ENCODE data around the gene ABCG8. TPM values are rescaled to one million over a fixed set of nuclear protein-coding genes. Genes with fewer than 3 reads are reported as not detected.
"Not testable (repeated sequence)": the region's sequence is repeated elsewhere in the genome, so short reads cannot be mapped to it uniquely, and the experiment has no call there.

The ABCG8 gene
- total RNA-seq, 1 experiment from 2014 or later = 0.04 TPM

DNA sequence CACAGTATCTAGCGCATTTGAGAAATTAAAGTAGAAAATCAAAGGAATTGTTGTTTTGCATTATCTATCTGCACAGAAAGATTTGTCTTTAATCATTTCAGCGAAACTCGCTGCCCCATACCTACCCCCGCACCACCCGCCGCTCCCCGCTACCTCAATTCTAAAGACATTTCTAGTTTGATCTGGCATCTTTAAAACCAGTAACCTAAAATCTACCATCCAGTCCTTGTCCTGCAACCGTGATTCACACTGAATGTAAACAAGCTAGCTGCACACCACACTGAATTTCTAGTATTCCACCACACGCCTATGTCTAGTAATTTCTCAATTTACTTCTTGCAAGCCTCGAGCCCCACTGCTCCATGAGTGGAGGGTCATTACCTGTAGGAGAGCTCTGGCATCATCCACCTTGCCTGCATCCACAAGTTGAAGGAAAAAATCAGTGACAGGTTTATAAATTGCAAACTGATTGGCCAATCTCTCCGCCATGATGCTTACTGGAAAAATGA, 60.1 kb downstream of the ABCG8 start:
- Histone ChIP-seq H3K4me3 (no peak overlapping the region), H3K27ac (no peak overlapping the region), H3K27me3 (no peaks in the 10 kb centered on the region), H3K4me1 (no peaks in the 10 kb centered on the region), H3K9me3 (replicated peaks) (no peaks in the 10 kb centered on the region), H3K36me3 (peaks cover 90% of the 10 kb centered on the region)
- DNase-seq = no peak

DNA sequence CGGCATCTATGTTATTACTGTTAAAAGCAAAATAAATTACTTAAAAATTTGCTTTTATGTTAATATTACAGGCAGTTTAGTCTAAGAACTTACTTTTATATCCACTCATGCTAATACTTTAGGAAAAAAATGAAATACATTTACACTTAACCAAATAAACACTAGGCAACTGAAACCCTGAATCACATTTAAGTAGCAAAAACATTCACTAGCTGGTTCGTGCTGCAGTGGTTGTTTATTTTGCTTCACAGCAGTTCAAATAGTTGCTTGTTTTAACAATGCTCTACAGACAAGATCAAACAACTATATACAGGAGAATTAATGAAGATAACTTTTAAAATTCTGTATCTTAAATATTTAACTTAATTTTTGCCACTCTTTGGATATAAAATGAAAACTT, 60.8 kb downstream of the ABCG8 start:
- Histone ChIP-seq H3K4me3 (no peak overlapping the region), H3K9me3 (replicated peaks) (no peaks in the 10 kb centered on the region), H3K4me1 (no peaks in the 10 kb centered on the region), H3K27ac (no peak overlapping the region), H3K27me3 (no peaks in the 10 kb centered on the region), H3K36me3 (peaks cover 88% of the 10 kb centered on the region)
- no peak for DNase-seq

DNA sequence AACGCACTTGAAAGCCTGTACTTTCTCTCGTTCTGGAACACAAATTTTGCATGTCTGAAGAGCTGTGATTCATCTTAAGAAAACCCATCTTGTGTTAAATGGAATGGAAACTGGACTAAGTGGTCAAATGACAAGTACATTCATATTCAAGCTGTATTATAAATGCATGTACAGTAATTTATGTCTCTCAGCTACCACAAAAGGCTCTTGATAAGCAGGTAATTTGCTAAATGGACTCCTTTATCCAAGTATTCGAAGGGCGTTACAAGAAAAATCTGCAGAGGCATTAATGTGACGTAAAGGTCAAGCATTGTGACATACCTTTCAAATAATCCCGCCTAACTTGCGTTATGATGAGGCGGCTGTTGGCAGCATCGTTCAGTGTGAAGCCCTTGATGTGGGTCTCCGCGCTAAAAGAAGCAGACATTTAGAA, 66.6 kb downstream of the ABCG8 start:
- Histone ChIP-seq H3K4me1 (no peaks in the 10 kb centered on the region), H3K27me3 (no peaks in the 10 kb centered on the region), H3K4me3 (no peak overlapping the region), H3K36me3 (peaks cover 91% of the 10 kb centered on the region), H3K27ac (no peak overlapping the region), H3K9me3 (replicated peaks) (no peaks in the 10 kb centered on the region)
- DNase-seq = no peak

DNA sequence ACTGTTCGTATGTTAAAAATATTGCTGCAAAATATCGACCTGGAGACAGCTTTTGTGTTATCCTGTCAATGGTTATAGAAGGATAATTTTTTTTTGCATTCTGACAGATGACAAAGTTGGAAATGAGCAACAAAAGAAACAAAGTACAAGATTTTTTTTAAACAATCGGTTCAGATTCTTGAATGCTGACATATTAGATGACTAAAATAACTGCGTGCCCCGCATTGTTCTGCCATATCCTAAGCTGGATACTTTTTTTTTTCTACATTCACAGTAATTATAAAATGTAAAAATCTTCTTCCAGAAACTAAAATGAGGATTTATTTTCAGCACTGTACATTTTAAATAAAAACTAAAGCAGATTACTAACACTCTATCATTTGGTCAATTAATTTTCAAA, 67.1 kb downstream of the ABCG8 start:
- no peak for DNase-seq
- Histone ChIP-seq H3K9me3 (replicated peaks) (no peaks in the 10 kb centered on the region), H3K36me3 (peaks cover 92% of the 10 kb centered on the region), H3K4me3 (no peak overlapping the region), H3K27me3 (no peaks in the 10 kb centered on the region), H3K27ac (no peak overlapping the region), H3K4me1 (no peaks in the 10 kb centered on the region)

DNA sequence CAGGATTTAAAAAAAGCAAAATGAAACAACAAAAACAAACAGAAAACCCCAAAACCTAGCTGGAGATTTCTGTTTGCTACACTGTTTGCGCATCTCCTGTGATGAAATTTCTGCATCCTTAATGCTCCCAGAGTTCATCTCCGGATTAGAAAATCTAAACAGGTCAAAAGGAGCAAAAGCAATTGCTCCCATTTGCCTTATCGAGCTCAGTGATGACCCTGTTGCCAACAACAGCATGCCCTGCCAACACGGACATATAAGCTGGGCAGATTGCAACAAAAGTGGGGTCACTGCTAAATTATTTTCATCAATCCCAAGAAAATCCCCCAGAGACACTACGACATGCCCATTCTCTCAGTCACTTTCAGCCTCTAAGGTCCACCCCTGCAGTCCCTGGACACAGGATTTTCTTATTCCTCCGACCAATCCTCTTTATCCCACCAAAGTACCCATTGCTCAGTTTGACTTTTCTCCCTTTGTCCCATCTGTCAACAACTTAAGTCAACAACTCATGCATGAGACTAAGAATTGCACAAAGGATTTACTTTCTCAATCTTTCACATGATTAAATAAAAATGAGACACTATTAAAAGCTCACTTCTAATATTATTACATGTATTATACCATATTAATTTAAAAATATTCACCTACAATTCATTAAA, 67.8 kb downstream of the ABCG8 start:
- Histone ChIP-seq H3K9me3 (replicated peaks) (no peaks in the 10 kb centered on the region), H3K36me3 (peaks cover 90% of the 10 kb centered on the region), H3K4me3 (no peak overlapping the region), H3K27ac (no peak overlapping the region), H3K4me1 (no peaks in the 10 kb centered on the region), H3K27me3 (no peaks in the 10 kb centered on the region)
- DNase-seq = no peak

DNA sequence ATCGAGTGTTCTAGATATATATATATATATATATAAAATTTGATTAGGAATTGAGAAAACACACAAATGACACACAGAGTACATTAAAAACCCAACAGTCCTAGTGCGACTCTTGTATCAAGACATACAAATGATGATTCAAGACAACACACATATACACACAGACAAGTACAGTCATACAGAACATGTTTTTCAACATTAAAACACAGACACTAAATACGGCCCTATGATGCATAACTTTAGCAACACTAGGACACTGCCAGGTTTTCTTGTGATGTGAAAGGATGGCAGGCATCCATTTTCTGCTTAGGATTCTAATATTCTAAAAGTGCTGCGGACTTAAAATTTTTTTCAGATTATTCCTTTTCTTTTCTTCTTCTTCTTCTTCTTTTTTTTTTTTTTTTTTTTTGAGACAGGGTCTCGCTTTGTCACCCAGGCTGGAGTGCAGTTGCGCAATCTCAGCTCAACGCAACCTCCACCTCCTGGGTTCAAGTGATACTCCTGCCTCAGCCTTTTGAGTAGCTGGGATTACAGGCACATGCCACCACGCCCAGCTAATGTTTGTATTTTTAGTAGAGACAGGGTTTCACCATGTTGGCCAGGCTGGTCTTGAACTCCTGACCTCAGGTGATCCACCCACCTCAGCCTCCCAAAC, 72.5 kb downstream of the ABCG8 start:
- DNase-seq; H3K4me3 ChIP-seq; H3K27me3 ChIP-seq; H3K4me1 ChIP-seq; H3K27ac ChIP-seq; H3K9me3 ChIP-seq (replicated peaks): not testable (repeated sequence)
- peaks cover 87% of the 10 kb centered on the region for H3K36me3 ChIP-seq

DNA sequence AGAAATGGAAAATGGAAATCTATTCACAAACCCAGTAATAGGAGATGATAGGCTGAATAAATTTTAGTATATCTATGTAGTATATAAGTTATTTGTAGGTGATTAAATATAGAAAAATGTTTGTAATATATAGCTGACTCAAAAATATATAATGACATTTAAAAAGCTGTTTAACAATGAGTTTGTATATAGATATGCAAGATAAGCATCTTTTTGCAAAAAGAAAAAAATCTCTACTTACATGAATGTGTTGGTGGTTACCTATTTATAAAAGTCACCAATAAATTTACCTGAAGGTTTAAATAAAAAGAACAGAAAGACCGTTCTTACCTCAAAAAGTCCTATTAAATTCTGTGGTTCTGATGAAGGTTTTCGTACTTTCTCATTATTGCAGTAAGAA, 85.7 kb downstream of the ABCG8 start:
- DNase-seq = no peak
- Histone ChIP-seq H3K4me1 (no peaks in the 10 kb centered on the region), H3K9me3 (replicated peaks) (no peaks in the 10 kb centered on the region), H3K36me3 (peaks cover 67% of the 10 kb centered on the region), H3K4me3 (no peak overlapping the region), H3K27ac (no peak overlapping the region), H3K27me3 (no peaks in the 10 kb centered on the region)

DNA sequence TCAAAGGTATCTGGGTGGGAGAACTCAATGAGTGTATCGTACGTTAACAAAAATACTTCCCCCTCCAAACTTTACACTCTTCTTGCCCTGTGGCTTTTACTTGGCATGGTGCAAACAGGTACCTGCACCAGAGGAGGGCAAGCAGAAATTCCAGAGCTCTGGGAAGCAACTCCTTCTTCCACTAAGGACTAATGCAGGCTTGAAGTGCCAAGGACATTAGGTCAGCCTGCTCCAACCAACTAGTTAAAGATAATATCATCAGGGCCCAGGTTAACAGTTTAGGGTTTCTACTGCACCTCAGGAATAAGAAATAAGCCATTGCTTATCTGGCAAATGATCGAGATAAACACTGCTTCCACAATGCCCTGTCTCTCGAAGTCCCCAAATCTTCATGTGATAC, 86.7 kb downstream of the ABCG8 start:
- Histone ChIP-seq H3K4me3 (no peak overlapping the region), H3K27ac (no peak overlapping the region), H3K9me3 (replicated peaks) (no peaks in the 10 kb centered on the region), H3K27me3 (no peaks in the 10 kb centered on the region), H3K36me3 (peaks cover 70% of the 10 kb centered on the region), H3K4me1 (no peaks in the 10 kb centered on the region)
- no peak for DNase-seq

DNA sequence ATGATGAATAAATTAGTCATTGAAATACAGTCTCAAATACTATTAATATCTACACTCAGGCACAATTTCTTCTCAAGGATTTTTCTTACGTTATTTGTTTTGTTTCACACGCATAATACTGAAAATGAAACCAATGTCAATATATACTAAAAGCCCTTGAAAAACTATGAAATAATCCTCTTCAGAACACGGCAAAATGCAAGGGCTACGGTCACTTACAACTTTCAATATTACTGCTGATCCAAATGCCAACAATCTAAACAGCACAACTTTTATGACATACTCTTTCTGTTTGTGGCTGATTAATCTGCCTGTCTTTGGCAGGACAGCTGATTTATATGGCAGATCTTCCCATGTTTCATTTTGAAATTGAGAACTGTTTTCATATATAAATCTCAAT, 88.7 kb downstream of the ABCG8 start:
- no peak overlapping the region for H3K27ac ChIP-seq
- H3K36me3 ChIP-seq = peaks cover 67% of the 10 kb centered on the region
- H3K27me3 ChIP-seq = no peaks in the 10 kb centered on the region
- no peak for DNase-seq
- no peaks in the 10 kb centered on the region for H3K4me1 ChIP-seq
- no peak overlapping the region for H3K4me3 ChIP-seq
- no peaks in the 10 kb centered on the region for H3K9me3 ChIP-seq (replicated peaks)

DNA sequence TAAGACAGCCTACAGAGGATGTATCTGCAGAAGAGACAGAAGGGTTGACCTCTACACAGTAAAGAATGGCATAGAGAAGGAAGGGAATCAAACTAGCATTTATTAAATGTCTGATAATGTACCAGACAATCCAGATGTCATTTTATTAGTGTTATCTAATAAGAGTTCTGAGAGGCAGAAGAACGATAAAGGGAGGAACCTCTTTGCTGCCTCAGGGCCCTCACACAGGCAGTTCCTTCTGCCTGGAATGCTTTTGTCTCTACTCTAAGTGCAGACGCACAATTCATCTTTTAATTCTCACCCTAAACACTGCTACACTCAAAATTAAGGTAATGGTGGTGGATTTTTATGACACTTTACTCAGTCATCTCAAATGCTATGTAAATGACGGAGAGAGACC, 92.5 kb downstream of the ABCG8 start:
- no peaks in the 10 kb centered on the region for H3K27me3 ChIP-seq
- H3K36me3 ChIP-seq = peaks cover 80% of the 10 kb centered on the region
- no peaks in the 10 kb centered on the region for H3K4me1 ChIP-seq
- DNase-seq = no peak
- H3K9me3 ChIP-seq (replicated peaks) = no peaks in the 10 kb centered on the region
- H3K4me3 ChIP-seq = no peak overlapping the region
- no peak overlapping the region for H3K27ac ChIP-seq

Other genes with a start within 250 kb of the ABCG8 start
- gene THADA, start 242.9 kb upstream of the ABCG8 start, total RNA-seq (2014; rRNA removed; shearing (Covaris generic)) = 32.5 and 35.7 TPM in 2 replicates
- gene PLEKHH2, start 201.7 kb upstream of the ABCG8 start, total RNA-seq (2014; rRNA removed; shearing (Covaris generic)) = 5.4 and 7.1 TPM in 2 replicates
- gene C1GALT1C1L, start 162.5 kb upstream of the ABCG8 start, total RNA-seq (2014; rRNA removed; shearing (Covaris generic)) = 3.7 TPM in 2 replicates
- gene DYNC2LI1, start 64.9 kb upstream of the ABCG8 start, total RNA-seq (2014; rRNA removed; shearing (Covaris generic)) = 13.9 and 14.8 TPM in 2 replicates
- not detected in 2 replicates for gene ABCG5, start 132 bp upstream of the ABCG8 start, total RNA-seq (2014; rRNA removed; shearing (Covaris generic))
- 157 and 173 TPM in 2 replicates for gene LRPPRC, start 157.0 kb downstream of the ABCG8 start, total RNA-seq (2014; rRNA removed; shearing (Covaris generic))